Smooth muscle cell (in vitro differentiated cells): ENCODE data around the gene AVPI1. TPM values are rescaled to one million over a fixed set of nuclear protein-coding genes. Genes with fewer than 3 reads are reported as not detected.

ENCODE experiments used
- DNase-seq: peaks from one replicate; lab custom pipeline; 2025; ENCODE audit not compliant: unreplicated experiment; lab: John Stamatoyannopoulos, UW
- H2AFZ ChIP-seq: fragments of 200-600 bp; sonication (generic); 2 replicates; pipeline ENCODE4 v1.6.0; 2016; ENCODE audit warnings: antibody characterized with exemption, low read depth, mild to moderate bottlenecking
- H3F3A ChIP-seq: fragments of 200-600 bp; sonication (generic); 2 replicates; pipeline ENCODE4 v1.6.0; 2017; ENCODE audit warnings: antibody characterized with exemption, low read depth
- H3K27ac ChIP-seq: fragments of 200-600 bp; sonication (generic); 2 replicates; pipeline ENCODE4 v1.5.1; 2016; ENCODE audit warnings: low read depth, mild to moderate bottlenecking
- H3K27me3 ChIP-seq: fragments of 200-600 bp; sonication (generic); 2 replicates; pipeline ENCODE4 v1.6.1; 2016; ENCODE audit warnings: low read depth, mild to moderate bottlenecking
- H3K36me3 ChIP-seq: fragments of 200-600 bp; sonication (generic); 2 replicates; pipeline ENCODE4 v1.5.1; 2016; ENCODE audit warnings: low read depth
- H3K4me1 ChIP-seq: fragments of 200-600 bp; sonication (generic); 2 replicates; pipeline ENCODE4 v1.5.1; 2016; ENCODE audit warnings: low read depth
- H3K4me2 ChIP-seq: fragments of 200-600 bp; sonication (generic); 2 replicates; pipeline ENCODE4 v1.6.0; 2016; ENCODE audit warnings: mild to moderate bottlenecking
- H3K4me3 ChIP-seq: fragments of 200-600 bp; sonication (generic); 2 replicates; pipeline ENCODE4 v1.5.1; 2016; ENCODE audit warnings: mild to moderate bottlenecking
- H3K79me2 ChIP-seq: fragments of 200-600 bp; sonication (generic); 2 replicates; pipeline ENCODE4 v1.6.0; 2016; ENCODE audit warnings: low read depth, mild to moderate bottlenecking
- H3K9ac ChIP-seq: fragments of 200-600 bp; sonication (generic); 2 replicates; pipeline ENCODE4 v1.6.0; 2016; ENCODE audit warnings: low read depth
- H3K9me3 ChIP-seq: fragments of 200-600 bp; sonication (generic); replicated peaks from 2 replicates; pipeline ENCODE4 v1.5.1; 2016; ENCODE audit warnings: low read depth
- H4K20me1 ChIP-seq: fragments of 200-600 bp; sonication (generic); 2 replicates; pipeline ENCODE4 v1.6.0; 2016; ENCODE audit warnings: low read depth
- CTCF ChIP-seq: fragments of 200-600 bp; sonication (generic); IDR thresholded peaks from 2 replicates; pipeline ENCODE4 v1.5.1; 2017; ENCODE audit warnings: borderline replicate concordance, mild to moderate bottlenecking, antibody characterized with exemption; ENCODE audit not compliant: insufficient read depth, poor library complexity, severe bottlenecking
- WGBS: methylation state at CpG from one replicate; pipeline ENCODE4 v1.1.7; 2016; ENCODE audit warnings: low lambda C conversion rate; 5-methylcytosine and 5-hydroxymethylcytosine counted together
- polyA plus RNA-seq: library from polyadenylated mRNA; unstranded; fragments of >200 nt; fragmentation: Nextera tagmentation; extraction: Ambion mirVana; gene quantifications from 2 replicates; pipeline ENCODE4 v1.2.1, GENCODE V29; 2016
- total RNA-seq: library from RNA; depleted of rRNA; stranded (reverse); fragments of >200 nt; gene quantifications from 2 replicates; pipeline ENCODE4 v1.2.3, GENCODE V29; 2014

Gene AVPI1
- 14.9 and 23.8 TPM in 2 replicates for total RNA-seq
- polyA plus RNA-seq, result 26.9 and 32.5 TPM in 2 replicates

GRCh38 chr10:97686962-97687784, at the start of gene AVPI1:
TSS of gene AVPI1 (minus strand) at chr10:97687241. CDS start at chr10:97679905, 7,336 bp downstream.
- whole genome bisulfite sequencing, result under 1% methylated on average over 75 of the region's 78 CpGs

GRCh38 chr10:97736403-97736901, 49.4 kb upstream of the AVPI1 start:
- Histone ChIP-seq H3K79me2 (peaks cover 36% of the 10 kb centered on the region), H4K20me1 (peaks cover 30% of the 10 kb centered on the region), H3K4me1 (peaks cover 8% of the 10 kb centered on the region), H3K27me3 (no peaks in the 10 kb centered on the region), H3F3A (no peaks in the 10 kb centered on the region), H3K9me3 (no peaks in the 10 kb centered on the region), H3K4me3 (peak overlapping the region; percentile 77), H3K36me3 (peaks cover 10% of the 10 kb centered on the region), H3K27ac (no peak overlapping the region), H3K4me2 (peak overlapping the region; percentile 93), H3K9ac (no peak overlapping the region), H2AFZ (peak overlapping the region; percentile 86)
- 75% methylated on average over 13 of the region's 13 CpGs for WGBS
- no peak for DNase-seq
- no peak for TF ChIP-seq CTCF

More at GRCh38 chr10:97686962-97687784, at the start of gene AVPI1:
- no peaks in the 10 kb centered on the region for H3K9me3 ChIP-seq
- H3K4me1 ChIP-seq, result peaks cover 17% of the 10 kb centered on the region
- peaks cover 33% of the 10 kb centered on the region for H4K20me1 ChIP-seq
- H3K4me3 ChIP-seq, result peak within 1 kb of the TSS; percentile 64
- H2AFZ ChIP-seq, result peak within 1 kb of the TSS; percentile 61
- DNase-seq, result peak; percentile 94
- H3K9ac ChIP-seq, result peak within 1 kb of the TSS; percentile 71
- no peaks in the 10 kb centered on the region for H3K27me3 ChIP-seq
- no peak for TF ChIP-seq CTCF
- peaks cover 8% of the 10 kb centered on the region for H3K79me2 ChIP-seq
- no peaks in the 10 kb centered on the region for H3K36me3 ChIP-seq
- peaks cover 16% of the 10 kb centered on the region for H3F3A ChIP-seq
- H3K4me2 ChIP-seq, result peak within 1 kb of the TSS; percentile 85
- peak within 1 kb of the TSS; percentile 87 for H3K27ac ChIP-seq

- peaks cover 14% of the 10 kb centered on the region for H3K79me2 ChIP-seq
- no peak overlapping the region for H3K9ac ChIP-seq
- H3K4me1 ChIP-seq, result peaks cover 8% of the 10 kb centered on the region
- H3K27ac ChIP-seq, result no peak overlapping the region
- no peaks in the 10 kb centered on the region for H3F3A ChIP-seq
- H3K4me3 ChIP-seq, result no peak overlapping the region
- no peaks in the 10 kb centered on the region for H3K36me3 ChIP-seq
- DNase-seq, result no peak
- H3K9me3 ChIP-seq, result no peaks in the 10 kb centered on the region
- peaks cover 7% of the 10 kb centered on the region for H4K20me1 ChIP-seq
- H3K27me3 ChIP-seq, result no peaks in the 10 kb centered on the region
- no peak overlapping the region for H2AFZ ChIP-seq
- TF ChIP-seq CTCF, result no peak
- no peak overlapping the region for H3K4me2 ChIP-seq
- 93% methylated on average over 6 of the region's 6 CpGs for WGBS
Observed at GRCh38 chr10:97734021-97734420, 47.0 kb upstream of the AVPI1 start.
